Fibroblast of mammary gland (primary cell): ENCODE measurements around the gene SREBF1.

ENCODE experiments used
- DNase-seq: peaks from one replicate; pipeline ENCODE4 v3.0.0-alpha.2; 2010; ENCODE audit warnings: low read depth
- H3K4me3 ChIP-seq: 2 replicates; pipeline ENCODE4 v1.5.1; 2011; ENCODE audit warnings: low read depth, mild to moderate bottlenecking, low read length, moderate library complexity; ENCODE audit not compliant: control insufficient read depth
- CTCF ChIP-seq: conservative IDR thresholded peaks from 2 replicates; pipeline ENCODE4 v1.5.1; 2011; ENCODE audit warnings: low read depth, low read length, inconsistent platforms; ENCODE audit not compliant: control insufficient read depth, insufficient read depth

The SREBF1 gene

GRCh38 chr17:17816240-17816814 lies 20.5 kb downstream of the SREBF1 start:
- no peak for DNase-seq
- TF ChIP-seq CTCF: no peak
- no peak overlapping the region for H3K4me3 ChIP-seq

- H3K4me3 ChIP-seq: no peak overlapping the region
- DNase-seq: no peak
Observed at GRCh38 chr17:17815436-17816200, 21.2 kb downstream of the SREBF1 start.

GRCh38 chr17:17815062-17815406 lies 21.8 kb downstream of the SREBF1 start:
- DNase-seq: no peak
- no peak overlapping the region for H3K4me3 ChIP-seq
- TF ChIP-seq CTCF: no peak

More at GRCh38 chr17:17815436-17816200, 21.2 kb downstream of the SREBF1 start:
- no peak for TF ChIP-seq CTCF

- no peak overlapping the region for H3K4me3 ChIP-seq
- no peak for DNase-seq
- TF ChIP-seq CTCF: no peak
Observed at GRCh38 chr17:17814162-17815061, 22.4 kb downstream of the SREBF1 start.

- DNase-seq: no peak
- TF ChIP-seq CTCF: no peak
- no peak overlapping the region for H3K4me3 ChIP-seq
Observed at GRCh38 chr17:17813725-17814095, 23.1 kb downstream of the SREBF1 start.

- no peak for TF ChIP-seq CTCF
- DNase-seq: no peak
- no peak overlapping the region for H3K4me3 ChIP-seq
Observed at GRCh38 chr17:17813055-17813724, 23.6 kb downstream of the SREBF1 start.
